ENCODE measurements around the gene DENND5A. TPM values are rescaled to one million over a fixed set of nuclear protein-coding genes. Genes with fewer than 3 reads are reported as not detected.

DENND5A gene
- total and polyA plus RNA-seq, 9 of the 15 experiments (the other 6 are each of a cell fraction or from before 2014, with no cell fraction given) = 11.7 to 130 (median 46.3) TPM

DNA sequence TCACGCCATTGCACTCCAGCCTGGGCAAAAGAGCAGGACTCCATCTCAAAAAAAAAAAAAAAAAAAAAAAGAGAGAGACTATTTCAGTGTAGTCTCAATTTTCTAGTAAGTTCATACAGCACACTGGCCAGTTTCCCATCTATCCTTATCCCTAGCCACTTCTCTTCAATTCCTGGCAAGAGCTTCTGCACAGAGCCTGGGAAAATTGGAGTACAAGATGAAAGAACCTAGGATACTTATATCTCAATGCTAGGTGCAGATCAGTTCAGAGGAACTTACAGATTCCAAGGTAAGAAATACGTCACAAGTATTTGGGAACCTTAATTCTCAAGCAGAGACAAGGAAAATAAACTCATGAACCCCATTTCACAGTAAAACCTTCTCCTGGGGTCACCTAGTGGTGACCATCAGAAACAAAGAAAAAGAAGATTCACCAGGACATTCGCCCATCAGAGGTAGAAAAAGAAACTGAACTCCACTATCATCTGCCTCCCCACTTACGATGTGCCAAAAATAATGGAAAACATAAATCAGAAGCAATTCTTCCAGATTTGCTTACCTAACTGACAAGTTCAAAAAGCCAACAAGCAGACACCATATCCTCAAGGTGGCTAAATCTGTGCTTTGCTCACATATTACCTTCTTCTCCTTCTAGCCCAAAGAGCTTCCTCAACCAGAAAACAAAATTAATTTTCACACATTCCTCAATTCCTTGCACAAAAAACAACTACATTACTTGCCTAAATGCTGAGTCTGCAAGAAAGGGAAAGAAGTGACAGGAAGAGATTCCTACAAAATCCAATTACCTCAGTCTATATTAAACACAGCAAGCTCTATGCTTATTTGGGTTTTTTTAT lies 4.9 kb downstream of the DENND5A start (continued):
- TF ChIP-seq RAD21 (CRISPR knock-in tag; conservative IDR thresholded peaks at IDR 0.05 in 1 of 2, IDR thresholded peaks at IDR 0.05 in 1 of 2) = peak in 1 of 2 experiments; percentile 36; a peak in 2 of 4 replicates
- TF ChIP-seq ZNF507 (tag; conservative IDR thresholded peaks at IDR 0.05) = no peak
- TF ChIP-seq ESRRB (CRISPR knock-in tag; IDR thresholded peaks at IDR 0.05; ENCODE audit: borderline replicate concordance) = no peak
- TF ChIP-seq MTA3 (IDR thresholded peaks at IDR 0.05; ENCODE audit: borderline replicate concordance) = no peak
- TF ChIP-seq, protein P1, sequence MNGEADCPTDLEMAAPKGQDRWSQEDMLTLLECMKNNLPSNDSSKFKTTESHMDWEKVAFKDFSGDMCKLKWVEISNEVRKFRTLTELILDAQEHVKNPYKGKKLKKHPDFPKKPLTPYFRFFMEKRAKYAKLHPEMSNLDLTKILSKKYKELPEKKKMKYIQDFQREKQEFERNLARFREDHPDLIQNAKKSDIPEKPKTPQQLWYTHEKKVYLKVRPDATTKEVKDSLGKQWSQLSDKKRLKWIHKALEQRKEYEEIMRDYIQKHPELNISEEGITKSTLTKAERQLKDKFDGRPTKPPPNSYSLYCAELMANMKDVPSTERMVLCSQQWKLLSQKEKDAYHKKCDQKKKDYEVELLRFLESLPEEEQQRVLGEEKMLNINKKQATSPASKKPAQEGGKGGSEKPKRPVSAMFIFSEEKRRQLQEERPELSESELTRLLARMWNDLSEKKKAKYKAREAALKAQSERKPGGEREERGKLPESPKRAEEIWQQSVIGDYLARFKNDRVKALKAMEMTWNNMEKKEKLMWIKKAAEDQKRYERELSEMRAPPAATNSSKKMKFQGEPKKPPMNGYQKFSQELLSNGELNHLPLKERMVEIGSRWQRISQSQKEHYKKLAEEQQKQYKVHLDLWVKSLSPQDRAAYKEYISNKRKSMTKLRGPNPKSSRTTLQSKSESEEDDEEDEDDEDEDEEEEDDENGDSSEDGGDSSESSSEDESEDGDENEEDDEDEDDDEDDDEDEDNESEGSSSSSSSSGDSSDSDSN (IDR thresholded peaks at IDR 0.05; ENCODE audit: borderline replicate concordance in 1 of 2, low read depth in 2 of 2, low read length in 2 of 2) = no peak
- no peak for TF ChIP-seq PPARD (CRISPR knock-in tag; IDR thresholded peaks at IDR 0.05)
- TF ChIP-seq, protein P2, sequence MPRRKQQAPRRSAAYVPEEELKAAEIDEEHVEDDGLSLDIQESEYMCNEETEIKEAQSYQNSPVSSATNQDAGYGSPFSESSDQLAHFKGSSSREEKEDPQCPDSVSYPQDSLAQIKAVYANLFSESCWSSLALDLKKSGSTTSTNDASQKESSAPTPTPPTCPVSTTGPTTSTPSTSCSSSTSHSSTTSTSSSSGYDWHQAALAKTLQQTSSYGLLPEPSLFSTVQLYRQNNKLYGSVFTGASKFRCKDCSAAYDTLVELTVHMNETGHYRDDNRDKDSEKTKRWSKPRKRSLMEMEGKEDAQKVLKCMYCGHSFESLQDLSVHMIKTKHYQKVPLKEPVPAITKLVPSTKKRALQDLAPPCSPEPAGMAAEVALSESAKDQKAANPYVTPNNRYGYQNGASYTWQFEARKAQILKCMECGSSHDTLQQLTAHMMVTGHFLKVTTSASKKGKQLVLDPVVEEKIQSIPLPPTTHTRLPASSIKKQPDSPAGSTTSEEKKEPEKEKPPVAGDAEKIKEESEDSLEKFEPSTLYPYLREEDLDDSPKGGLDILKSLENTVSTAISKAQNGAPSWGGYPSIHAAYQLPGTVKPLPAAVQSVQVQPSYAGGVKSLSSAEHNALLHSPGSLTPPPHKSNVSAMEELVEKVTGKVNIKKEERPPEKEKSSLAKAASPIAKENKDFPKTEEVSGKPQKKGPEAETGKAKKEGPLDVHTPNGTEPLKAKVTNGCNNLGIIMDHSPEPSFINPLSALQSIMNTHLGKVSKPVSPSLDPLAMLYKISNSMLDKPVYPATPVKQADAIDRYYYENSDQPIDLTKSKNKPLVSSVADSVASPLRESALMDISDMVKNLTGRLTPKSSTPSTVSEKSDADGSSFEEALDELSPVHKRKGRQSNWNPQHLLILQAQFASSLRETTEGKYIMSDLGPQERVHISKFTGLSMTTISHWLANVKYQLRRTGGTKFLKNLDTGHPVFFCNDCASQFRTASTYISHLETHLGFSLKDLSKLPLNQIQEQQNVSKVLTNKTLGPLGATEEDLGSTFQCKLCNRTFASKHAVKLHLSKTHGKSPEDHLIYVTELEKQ (CRISPR knock-in tag; IDR thresholded peaks at IDR 0.05) = no peak
- TF ChIP-seq KDM1A (IDR thresholded peaks at IDR 0.05) = peak in 1 of 2 experiments; percentile 65; a peak in 2 of 4 replicates
- peak; percentile 87 for TF ChIP-seq MAFF (IDR thresholded peaks at IDR 0.05; ENCODE audit: low read length)
- peak; percentile 93 for TF ChIP-seq ZNF316 (IDR thresholded peaks at IDR 0.05)
- no peak for TF ChIP-seq ZNF584 (CRISPR knock-in tag; IDR thresholded peaks at IDR 0.05; ENCODE audit: low read depth)
- no peak for TF ChIP-seq ETV1 (tag; conservative IDR thresholded peaks at IDR 0.05; ENCODE audit: low read depth)
- TF ChIP-seq, protein P3, sequence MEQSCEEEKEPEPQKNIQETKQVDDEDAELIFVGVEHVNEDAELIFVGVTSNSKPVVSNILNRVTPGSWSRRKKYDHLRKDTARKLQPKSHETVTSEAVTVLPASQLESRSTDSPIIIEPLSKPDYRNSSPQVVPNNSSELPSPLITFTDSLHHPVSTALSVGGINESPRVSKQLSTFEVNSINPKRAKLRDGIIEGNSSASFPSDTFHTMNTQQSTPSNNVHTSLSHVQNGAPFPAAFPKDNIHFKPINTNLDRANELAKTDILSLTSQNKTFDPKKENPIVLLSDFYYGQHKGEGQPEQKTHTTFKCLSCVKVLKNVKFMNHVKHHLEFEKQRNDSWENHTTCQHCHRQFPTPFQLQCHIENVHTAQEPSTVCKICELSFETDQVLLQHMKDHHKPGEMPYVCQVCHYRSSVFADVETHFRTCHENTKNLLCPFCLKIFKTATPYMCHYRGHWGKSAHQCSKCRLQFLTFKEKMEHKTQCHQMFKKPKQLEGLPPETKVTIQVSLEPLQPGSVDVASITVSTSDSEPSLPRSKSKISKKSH (CRISPR knock-in tag; IDR thresholded peaks at IDR 0.05) = no peak
- TF ChIP-seq HEY1 (CRISPR knock-in tag; IDR thresholded peaks at IDR 0.05; ENCODE audit: borderline replicate concordance) = no peak
- TF ChIP-seq SMARCA5 (IDR thresholded peaks at IDR 0.05) = no peak
- TF ChIP-seq MAFK (IDR thresholded peaks at IDR 0.05; ENCODE audit: low read length) = peak; percentile 84
- no peak for TF ChIP-seq POLR2A (conservative IDR thresholded peaks at IDR 0.05)
- no peak for TF ChIP-seq CBFB (CRISPR knock-in tag; IDR thresholded peaks at IDR 0.05)
- TF ChIP-seq ELF4 (CRISPR knock-in tag; IDR thresholded peaks at IDR 0.05) = no peak
- TF ChIP-seq SMC3 (conservative IDR thresholded peaks at IDR 0.05; ENCODE audit: insufficient read depth, low read depth, low read length) = 0 out of 2 replicates have a peak, but pooled peaks have one; percentile 2
- TF ChIP-seq ZNF311 (CRISPR knock-in tag; IDR thresholded peaks at IDR 0.05) = no peak
- TF ChIP-seq KLF1 (tag; IDR thresholded peaks at IDR 0.05) = no peak
